ELR (cell line): Measurements from ENCODE around the gene FRMD4B.
A peak's percentile ranks its signal among the peaks of the same experiment; 100 is the strongest.

Experiments used
- DNase-seq: peaks from one replicate; pipeline ENCODE4 v3.0.0-alpha.2; 2015; ENCODE audit warnings: low read depth

Gene FRMD4B

DNA sequence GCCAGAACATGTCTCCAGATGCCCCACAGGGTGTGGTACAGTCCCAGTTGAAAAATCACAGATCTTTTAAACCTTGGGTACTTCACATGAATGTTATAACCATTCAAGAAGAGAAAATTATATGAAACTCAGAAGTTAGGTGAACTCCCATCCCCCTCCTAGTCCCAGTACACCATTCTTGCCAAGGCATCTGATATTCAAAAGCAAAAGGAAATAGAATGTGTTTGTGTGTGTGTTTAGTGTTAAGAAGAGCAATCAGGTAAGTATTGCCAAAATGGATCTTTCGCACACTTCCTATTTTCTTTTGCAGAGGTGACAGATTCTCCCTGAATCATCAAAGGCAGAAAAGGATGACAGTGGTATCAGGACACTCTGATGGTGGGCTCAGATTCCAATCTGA lies 219.4 kb downstream of the FRMD4B start:
- DNase-seq = no peak

DNA sequence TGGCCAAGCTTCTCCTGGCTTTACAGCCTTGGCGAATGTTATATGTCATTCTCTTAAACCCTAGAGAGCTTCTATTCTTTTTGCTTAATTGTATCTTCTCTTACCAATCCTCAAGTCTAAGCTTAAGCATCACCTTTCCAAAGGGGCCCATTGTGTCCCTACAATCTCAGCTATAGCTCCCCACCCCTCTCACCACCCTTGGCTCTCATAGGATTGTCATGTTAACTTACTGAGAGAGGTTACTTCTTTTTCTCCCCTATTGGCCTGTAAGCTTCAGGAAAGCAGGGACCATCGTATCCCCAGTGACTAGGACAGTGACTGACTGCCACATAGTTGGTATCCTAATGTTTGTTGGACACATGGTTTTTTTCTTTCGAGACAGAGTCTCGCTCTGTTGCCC lies 220.1 kb downstream of the FRMD4B start:
- DNase-seq = no peak

DNA sequence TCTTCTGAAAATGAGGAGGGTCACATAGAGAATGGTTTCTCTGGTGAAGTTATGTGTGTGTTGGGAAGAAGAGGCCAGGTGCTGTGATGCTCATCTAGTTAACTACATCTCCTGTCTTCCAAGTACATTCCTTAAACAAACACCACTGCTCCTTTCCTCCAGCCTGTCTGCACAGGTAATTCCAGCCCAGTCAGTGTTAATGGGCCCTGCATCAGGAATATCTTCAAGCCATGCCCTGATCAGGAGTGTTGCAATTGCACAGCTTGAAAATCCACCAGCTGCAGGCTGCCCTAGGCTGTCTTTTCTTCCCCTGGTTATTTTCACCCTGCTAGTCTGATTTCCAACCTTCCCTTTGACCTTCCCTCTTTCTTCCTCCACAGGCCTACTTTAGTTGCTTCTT lies 221.6 kb downstream of the FRMD4B start:
- no peak for DNase-seq

DNA sequence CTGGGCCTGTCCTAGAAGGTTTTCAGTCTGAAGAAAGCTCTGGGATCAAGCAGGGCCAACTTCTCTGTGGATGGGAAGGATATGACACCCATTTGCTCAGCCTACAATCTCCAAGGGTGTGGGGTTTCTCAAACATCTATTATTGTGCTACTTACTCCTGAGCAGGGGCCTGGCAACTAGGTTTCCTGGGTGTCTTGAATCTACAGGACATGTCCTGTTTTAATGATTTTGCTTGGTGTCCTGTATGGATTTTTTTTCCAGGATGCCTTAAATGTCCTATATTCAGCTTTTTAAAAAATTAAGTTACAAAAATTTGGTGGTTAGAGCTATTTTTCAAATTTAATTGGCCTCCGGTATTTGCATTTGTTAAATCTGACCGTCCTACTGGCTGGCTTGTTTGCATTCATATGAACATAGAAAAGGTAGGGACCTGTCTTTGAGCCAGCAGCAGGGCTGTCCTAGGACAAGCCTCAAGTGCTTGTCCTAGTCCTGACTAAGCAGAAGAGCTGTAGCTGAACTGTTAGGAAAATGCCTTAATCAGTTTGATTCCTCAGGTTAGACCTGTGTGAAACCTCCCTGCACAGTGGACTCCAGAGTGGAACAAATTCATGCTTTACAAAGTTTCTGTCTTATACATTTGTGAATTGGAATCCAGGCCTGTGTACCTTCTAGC lies 223.4 kb downstream of the FRMD4B start:
- DNase-seq = no peak

DNA sequence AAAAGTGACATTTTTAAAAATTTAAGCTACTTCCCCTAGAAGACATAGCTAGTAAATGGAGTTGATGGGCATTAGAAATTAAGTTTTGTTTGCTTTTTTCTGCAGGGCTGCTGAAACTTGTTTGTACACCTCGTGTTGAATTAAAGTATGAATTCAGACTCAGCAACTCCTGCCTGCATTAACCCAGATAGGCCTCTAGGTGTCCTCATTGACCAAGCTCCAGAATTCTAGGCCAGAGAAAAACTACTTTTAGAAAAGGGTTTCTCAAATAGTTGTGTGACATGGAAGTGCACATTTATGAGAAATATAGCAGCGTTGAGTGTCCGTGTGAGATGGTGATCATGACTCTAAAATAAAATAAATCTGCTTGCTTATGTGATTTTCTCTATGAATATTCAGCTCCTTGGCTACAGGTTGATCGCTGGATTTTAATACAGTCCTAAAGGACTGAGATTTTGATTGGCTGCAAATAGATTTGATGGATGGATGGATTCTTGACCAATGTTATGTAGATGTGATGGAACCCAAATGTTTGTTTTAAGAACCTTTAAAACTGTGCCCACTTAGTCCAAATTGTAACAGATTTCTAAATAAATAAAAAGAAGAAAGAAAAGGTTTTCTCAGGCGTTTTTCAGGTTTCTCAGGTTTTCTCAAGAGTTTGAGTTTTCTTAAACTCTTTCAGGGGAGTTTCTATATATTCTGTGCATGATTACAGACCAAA lies 224.1 kb downstream of the FRMD4B start:
- DNase-seq = peak; percentile 62

DNA sequence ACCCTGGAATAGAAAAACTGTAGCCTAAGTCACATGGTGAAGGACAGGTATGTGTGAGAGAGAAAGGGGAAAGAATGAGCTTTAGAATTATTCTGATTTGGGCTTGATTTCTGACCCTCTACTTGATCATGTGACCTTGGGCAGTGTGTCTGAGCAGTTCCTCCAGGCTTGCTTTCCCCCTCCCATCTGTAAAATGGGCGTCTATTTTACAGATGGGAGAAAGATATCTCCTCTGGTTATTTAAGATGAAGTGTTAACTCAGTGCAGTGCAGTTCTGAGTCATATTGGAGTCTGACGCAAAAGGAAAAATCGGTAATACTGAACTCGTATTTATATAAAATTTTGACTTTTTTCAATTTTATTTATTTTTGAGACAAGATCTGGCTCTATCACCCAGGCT lies 225.4 kb downstream of the FRMD4B start:
- DNase-seq = no peak

DNA sequence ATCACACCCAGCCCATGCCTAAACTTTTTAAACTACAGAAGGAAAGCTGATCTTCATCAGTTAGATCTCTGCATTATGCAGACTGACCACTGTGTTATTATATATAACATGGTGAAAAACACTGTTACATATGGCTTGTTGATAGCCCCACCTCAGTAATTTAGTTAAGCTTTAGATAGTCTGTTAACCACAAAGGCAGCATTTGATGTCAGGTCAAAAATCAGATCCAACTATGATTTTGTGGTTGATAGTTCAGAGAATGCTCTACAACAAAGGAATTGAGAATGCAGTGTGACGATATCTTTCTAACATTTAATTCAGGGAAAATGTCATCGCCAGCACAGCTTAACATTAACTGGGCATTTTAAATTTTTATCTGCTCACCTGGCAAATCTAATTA lies 225.8 kb downstream of the FRMD4B start:
- no peak for DNase-seq

DNA sequence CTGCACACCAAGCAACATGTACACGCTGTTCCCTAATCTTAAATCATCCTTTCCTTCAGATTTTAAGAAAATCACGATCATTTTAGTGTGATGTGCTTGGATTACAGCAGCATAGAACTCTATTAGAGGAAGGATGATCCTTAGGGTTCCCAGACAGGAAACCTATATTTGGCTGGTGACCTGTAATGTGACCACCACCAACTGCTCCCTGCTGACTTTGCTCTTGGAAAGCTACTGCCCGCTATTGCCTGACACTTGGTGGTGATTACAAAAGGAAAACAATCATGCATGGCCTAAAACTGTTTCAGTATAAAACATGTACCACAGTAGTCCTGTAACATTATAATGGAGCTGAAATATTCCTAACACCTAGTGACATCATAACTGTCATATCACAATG lies 236.3 kb downstream of the FRMD4B start:
- no peak for DNase-seq

DNA sequence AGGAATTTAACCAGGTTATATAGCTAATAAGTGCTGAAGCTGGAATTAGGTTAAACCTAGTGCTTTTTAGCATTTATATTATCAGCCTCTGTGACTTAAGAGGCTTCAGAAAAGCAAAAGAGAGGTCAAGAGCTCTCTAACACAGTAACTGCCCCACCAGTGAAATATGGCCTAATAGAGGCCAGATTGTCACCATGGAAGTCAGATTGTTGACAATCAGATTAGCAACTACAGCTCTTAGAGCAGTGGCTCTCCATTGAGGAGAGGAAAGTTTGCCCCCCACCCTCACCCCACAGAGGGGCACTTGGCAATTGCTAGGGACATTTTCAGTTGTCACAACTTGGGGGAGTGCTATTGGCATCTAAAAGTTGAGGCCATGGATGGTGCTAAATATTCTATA lies 240.2 kb downstream of the FRMD4B start:
- no peak for DNase-seq

DNA sequence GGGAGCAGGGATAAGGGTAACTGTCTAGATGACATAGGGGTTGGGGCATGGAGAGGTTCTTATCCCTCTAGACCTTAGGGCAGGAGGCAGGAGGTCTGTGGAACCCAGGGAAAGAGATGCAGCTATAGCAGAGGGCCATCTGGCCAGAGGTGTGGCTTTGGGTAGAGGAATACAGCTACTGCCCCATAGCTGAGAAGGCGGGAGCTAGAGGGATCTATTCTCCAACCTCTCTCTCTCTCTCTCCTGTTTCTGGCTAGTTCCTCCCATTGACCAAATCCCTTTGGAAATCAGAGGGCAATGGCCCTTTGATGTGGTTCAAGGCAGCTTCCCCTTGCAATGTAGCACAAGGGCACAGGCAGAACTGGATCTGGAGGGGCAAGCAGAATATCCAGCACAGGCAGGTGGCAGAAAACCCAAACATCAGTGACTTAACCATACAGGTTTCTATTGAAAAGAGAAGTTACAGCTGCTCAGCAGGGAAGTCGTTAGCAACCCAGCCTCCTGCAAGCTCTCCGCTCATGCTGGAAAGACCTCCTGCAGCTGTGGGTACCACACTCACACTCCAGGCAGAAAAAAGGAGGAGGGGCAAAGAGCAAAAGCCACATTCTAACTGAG lies 241.2 kb downstream of the FRMD4B start:
- no peak for DNase-seq

DNA sequence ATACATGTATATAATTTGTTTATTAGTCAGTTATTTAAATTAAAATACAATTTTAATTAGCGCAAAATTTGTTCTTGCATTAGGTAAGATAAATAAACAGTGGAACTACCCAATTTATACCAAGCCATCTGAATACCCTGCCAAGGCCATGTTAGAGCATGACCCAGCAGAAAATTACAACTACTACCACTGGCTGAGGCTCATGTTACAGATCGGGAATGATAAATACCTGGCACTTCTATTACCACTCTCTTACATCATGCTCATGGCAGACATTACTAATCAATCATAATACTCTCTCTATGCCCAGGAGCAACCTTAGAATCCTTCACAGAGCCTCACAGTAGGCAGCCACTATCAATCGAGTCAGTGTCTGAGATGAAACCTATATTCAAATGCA lies 242.3 kb downstream of the FRMD4B start:
- DNase-seq = peak; percentile 21

DNA sequence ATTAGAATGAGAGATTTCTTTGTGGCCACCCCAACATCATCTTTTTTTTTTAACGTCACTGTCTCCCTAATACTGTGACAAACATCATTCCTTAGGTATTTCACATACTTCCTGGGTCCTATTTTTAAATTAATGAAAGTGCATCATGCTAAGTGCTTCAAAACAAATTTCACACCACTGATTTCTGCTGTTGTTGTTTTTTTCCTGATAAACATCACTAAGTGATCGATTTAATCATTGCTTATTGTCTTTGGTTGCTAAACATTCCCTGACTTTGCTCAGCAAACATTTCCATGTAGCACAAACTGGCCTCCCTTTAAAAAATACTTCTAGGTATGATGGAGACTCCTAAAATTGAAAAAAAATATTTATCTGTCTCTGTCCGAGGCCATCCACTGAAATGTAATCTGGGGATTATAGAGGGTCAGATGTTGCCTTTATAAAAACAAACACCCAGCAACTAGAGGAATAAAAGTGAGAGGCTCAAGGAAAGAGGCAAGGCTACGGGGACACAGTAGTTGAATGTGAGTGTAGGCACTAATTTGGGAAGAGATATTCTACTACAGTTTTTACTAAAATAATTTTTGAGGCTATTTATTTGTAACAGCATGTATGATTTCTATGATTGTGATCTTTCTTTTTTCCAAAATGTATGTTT lies 243.0 kb downstream of the FRMD4B start:
- no peak for DNase-seq

DNA sequence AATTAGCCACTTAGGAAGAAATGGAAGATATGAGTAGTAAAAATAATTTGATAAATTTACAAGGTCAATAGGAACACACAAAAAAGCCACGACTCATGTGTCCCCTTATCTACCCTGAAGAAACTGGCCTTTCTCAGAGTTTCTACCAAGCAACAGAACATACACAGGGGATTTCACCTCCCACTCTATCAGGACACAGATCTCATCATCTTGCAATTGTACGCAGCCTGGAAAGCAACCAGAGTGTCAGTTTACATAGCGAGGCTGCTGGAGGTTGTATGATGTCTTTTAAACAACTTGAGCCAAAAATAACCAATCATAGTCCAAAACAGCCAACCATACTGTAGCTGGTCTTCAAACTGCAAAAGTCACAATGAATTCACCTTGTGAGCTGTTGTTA lies 243.8 kb downstream of the FRMD4B start:
- DNase-seq = no peak

DNA sequence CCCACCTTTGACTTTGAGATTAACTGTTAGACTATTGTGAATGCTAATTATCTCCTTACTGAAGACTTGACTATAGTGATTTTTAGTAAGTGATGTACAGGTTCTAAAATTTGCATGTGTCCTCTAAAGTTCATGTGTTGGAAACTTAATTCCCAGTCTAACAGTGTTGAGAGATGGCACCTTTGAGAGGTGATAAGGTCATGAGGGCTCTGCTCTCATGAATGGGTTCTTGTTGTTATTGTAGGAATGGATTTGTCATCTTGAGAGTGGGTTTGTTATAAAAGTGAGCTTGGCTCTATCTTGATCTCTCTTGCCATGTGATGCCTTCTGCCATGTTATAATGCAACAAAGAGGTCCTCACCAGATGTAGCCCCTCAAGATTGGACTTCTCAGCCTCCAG lies 244.6 kb downstream of the FRMD4B start:
- DNase-seq = no peak

DNA sequence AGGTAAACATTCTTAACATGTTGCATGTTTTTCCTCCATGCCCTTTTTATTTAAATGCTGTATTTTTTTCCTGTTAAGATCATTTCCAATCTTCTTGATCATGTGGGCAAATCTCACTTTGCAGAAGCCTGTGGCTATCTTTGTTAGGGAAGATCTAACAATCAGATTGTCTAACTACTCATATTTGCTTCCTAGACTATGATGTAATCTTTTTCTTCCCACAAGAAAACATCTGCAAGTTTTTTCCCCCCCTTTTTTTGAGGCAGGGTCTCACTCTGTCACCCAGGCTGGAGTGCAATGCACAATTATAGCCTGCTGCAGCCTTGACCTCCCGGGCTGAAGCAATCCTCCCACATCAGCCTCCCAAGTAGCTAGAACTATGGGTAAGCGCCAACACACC lies 248.5 kb downstream of the FRMD4B start:
- DNase-seq = no peak

DNA sequence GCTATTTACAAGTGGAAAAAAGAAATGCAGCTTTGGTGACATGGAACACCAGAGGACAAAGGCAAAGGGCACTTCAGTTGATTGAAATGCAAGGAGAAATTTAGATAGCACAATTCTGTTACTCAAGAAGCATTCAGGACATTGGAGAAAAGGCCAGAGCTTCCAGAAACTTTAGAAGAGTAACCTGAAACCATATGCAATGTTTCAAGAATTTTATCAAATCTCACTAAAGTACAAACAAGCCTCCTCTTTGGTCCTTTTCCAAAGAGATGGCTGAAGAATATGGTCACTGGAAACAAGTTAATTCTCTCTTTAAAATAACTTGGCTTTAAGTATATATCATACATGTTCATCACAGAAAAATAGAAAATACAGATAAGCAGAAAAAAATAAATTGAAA lies 248.9 kb downstream of the FRMD4B start:
- DNase-seq = no peak

DNA sequence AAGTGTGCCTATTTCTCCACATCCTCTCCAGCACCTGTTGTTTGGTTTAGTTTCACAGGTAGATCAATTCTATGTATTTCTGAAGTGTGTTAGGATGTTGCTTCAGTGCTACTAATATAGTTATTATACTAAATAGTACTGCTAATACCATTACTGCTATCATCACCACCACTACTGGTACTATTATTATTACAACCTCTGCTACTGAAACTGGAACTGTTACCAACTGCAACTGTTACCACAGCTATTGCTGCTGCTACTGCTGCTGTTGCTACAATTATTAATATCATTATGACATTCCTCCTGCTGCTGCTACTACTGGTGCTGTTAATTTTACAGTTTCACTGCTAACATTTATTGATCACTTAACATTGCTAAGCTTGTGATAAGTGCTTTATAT lies 255.2 kb downstream of the FRMD4B start:
- DNase-seq = no peak

DNA sequence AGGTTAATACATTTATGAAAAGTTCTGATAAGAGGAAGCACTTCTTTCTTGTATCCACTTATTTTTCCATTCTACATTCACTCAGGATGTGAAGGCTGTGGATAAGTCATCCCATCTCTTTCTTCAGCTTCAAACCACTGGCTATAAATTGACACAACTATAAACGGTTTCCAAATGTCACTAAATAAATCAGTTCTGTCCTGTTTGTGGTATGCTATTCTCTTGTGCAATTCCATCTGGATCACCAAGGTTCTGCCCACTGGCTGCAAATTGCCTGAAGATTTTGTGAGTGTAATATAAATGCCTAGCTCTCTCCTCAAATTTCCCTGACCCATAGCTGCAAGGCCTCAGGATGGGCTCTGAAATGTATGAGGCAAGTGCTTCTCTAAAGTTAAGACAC lies 256.4 kb downstream of the FRMD4B start:
- DNase-seq = no peak

DNA sequence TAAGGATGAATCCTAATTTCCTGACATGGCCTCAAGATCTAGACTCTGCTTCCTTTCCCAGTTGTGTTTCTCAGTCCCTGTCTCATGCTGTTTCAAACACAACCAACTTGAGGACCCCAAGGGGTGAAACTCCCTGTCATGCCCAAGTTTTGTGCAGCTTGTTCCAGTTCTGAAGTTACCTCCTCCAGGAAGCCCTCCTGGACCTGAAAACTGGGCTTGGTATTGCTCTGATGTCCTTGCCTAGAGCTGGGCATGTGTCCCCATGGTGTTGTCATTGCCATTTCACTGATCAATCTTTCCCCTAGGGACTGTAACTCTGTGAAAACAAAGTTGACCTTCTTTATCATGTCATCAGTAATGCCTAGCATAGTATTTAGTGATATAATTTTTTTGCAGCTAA lies 257.4 kb downstream of the FRMD4B start:
- DNase-seq = no peak

DNA sequence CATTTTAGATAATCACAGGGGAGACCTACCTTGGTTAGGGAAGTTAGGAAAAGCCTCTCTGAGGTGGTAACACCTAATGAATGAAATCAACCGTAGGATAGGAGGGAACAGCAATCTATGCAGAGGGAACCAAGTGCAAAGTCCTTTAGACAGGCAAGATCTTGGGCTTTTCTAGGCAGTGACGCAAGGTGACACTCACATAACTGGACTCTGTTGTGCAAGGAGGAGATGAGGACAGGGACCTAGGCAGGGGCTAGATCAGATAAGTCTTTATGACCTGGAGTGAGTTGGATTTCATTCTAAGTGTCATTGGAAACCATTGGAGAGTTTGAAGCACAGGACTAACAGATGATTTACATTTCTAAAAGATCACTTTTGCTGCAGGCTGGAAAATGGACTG lies 258.9 kb downstream of the FRMD4B start:
- DNase-seq = no peak

DNA sequence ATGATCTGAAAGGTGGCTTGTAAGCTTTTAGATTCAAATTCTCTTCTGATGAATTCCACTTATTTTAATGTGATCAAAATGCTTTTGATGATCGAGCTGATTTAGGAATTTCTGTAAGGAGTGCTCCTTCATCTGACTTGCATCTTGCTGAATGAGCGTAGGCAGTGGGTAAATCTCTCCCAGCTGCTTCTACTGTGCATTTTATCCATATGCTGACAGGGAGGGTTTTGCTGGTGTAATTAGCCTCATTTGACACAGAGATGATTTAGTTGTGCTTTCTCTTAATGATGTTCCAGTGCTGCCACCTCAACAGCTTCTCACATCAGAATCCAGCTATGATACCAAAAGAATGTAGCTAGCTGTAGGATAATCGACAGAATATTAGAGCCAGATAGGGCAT lies 259.7 kb downstream of the FRMD4B start:
- no peak for DNase-seq

DNA sequence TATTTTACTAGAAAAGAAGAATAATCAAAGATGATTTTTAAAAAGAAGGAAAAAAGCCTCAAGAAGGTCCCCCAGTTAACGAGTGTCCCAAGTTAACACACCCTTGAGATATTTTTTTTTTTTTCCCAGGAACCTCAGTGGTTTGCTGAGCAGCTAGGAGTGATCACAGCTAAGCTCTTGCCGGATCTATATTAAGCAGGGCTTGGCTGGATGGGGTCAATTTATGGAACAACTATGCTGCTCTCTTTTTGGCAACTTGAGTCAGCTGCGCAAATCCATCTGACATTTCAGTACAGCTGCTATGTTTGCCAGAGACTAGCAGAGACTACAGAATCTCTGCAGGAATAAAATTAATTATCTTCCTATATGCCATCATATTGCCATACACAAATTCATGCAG lies 263.5 kb downstream of the FRMD4B start, which contains the start of gene LMOD3:
LMOD3 (minus strand) TSS at position 193 of the 400 bp plus-strand sequence. CDS start 209 bp downstream, outside the sequence.
- DNase-seq = no peak

DNA sequence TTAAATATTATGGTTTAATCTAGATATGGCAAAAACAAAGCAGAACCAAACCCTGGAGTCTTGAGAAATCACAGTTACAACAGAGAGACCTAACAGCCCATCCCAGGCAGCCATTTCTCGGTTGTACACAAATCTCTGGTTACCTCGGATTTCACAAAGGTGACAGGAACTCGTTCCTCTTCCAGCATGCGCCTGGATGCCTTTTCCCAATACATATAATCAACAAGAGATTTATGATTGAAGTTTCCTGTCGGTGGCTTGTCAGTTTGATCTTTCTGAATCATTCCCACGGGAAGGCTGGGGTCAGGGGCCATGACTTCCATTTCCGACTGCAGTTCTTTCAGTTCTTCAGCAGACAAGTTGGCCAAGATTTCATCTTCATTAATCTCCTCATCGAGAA lies 263.9 kb downstream of the FRMD4B start:
- DNase-seq = no peak
